Nephron progenitor cell (in vitro differentiated cells): ENCODE measurements around the gene ZSCAN9.

ENCODE experiments used
- DNase-seq: peaks from one replicate; pipeline ENCODE4 v3.0.0; 2021
- H3K27ac Mint-ChIP-seq: 2 replicates; pipeline ENCODE4 v1.8.0; 2021; ENCODE audit warnings: mild to moderate bottlenecking, moderate library complexity, mixed read lengths
- H3K27me3 Mint-ChIP-seq: 2 replicates; pipeline ENCODE4 v1.8.0; 2021; ENCODE audit warnings: mild to moderate bottlenecking, low read depth, mixed read lengths; ENCODE audit not compliant: poor library complexity
- H3K36me3 Mint-ChIP-seq: 2 replicates; pipeline ENCODE4 v1.8.0; 2021; ENCODE audit warnings: low read depth, mixed read lengths
- H3K4me1 Mint-ChIP-seq: 2 replicates; pipeline ENCODE4 v1.8.0; 2021; ENCODE audit warnings: mixed read lengths
- H3K4me3 Mint-ChIP-seq: 2 replicates; pipeline ENCODE4 v1.8.0; 2021; ENCODE audit warnings: mild to moderate bottlenecking, moderate library complexity, mixed read lengths
- H3K9me3 Mint-ChIP-seq: 2 replicates; pipeline ENCODE4 v1.8.0; 2021; ENCODE audit warnings: mild to moderate bottlenecking, moderate library complexity, mixed read lengths
- TF ChIP-seq, protein P1 (sequence below): fragments of 200-600 bp; sonication (generic); IDR thresholded peaks from 2 replicates; pipeline ENCODE4 v1.5.0; 2021; ENCODE audit warnings: antibody characterized with exemption

Gene ZSCAN9

DNA sequence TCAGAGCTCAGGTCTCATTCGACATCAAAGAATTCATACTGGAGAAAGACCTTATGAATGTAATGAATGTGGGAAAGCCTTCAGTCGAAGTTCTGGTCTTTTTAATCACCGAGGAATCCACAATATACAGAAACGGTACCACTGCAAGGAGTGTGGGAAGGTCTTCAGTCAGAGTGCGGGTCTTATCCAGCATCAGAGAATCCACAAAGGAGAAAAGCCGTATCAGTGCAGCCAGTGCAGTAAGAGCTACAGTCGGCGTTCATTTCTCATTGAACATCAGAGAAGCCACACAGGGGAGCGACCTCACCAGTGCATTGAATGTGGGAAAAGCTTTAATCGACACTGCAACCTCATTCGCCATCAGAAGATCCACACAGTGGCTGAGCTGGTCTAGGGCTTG is 7.7 kb downstream of the ZSCAN9 start:
- no peaks in the 10 kb centered on the region for H3K27me3 Mint-ChIP-seq
- TF ChIP-seq, protein P1, sequence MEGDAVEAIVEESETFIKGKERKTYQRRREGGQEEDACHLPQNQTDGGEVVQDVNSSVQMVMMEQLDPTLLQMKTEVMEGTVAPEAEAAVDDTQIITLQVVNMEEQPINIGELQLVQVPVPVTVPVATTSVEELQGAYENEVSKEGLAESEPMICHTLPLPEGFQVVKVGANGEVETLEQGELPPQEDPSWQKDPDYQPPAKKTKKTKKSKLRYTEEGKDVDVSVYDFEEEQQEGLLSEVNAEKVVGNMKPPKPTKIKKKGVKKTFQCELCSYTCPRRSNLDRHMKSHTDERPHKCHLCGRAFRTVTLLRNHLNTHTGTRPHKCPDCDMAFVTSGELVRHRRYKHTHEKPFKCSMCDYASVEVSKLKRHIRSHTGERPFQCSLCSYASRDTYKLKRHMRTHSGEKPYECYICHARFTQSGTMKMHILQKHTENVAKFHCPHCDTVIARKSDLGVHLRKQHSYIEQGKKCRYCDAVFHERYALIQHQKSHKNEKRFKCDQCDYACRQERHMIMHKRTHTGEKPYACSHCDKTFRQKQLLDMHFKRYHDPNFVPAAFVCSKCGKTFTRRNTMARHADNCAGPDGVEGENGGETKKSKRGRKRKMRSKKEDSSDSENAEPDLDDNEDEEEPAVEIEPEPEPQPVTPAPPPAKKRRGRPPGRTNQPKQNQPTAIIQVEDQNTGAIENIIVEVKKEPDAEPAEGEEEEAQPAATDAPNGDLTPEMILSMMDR: no peak
- peaks cover 38% of the 10 kb centered on the region for H3K9me3 Mint-ChIP-seq
- H3K36me3 Mint-ChIP-seq: peaks cover 95% of the 10 kb centered on the region
- no peaks in the 10 kb centered on the region for H3K4me1 Mint-ChIP-seq
- peak overlapping the region; percentile 23 for H3K27ac Mint-ChIP-seq
- DNase-seq: no peak
- no peak overlapping the region for H3K4me3 Mint-ChIP-seq

DNA sequence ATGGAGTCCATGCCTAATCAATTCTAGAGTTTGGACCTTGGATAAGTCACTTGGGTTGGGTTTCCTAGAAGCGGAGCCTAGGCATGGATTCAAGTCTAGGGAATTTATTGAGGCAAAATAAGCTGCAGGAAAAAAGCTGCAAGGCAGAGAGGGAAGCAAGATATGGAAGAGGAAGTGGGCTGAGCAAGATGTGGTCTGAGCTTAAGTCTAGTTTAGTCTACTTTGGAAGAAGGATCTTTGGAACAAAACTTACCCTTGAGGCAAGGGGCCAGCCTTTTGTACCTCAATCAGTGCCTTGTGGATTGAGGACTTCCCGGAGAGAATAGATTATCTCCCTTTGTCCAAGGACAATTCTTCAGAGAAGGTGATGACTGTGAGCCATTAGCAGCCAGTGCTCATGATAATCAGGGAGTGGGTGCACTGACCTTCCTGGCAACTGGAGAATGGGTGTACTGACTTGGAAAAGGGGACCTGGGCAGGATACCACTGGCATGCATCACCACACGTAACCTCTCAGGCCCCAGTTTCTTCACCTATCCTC is 10.9 kb downstream of the ZSCAN9 start:
- Mint-ChIP-seq H3K9me3 (peaks cover 28% of the 10 kb centered on the region), H3K27ac (no peak overlapping the region), H3K4me3 (no peak overlapping the region), H3K4me1 (no peaks in the 10 kb centered on the region), H3K27me3 (no peaks in the 10 kb centered on the region), H3K36me3 (peaks cover 81% of the 10 kb centered on the region)
- TF ChIP-seq, protein P1: no peak
- no peak for DNase-seq

DNA sequence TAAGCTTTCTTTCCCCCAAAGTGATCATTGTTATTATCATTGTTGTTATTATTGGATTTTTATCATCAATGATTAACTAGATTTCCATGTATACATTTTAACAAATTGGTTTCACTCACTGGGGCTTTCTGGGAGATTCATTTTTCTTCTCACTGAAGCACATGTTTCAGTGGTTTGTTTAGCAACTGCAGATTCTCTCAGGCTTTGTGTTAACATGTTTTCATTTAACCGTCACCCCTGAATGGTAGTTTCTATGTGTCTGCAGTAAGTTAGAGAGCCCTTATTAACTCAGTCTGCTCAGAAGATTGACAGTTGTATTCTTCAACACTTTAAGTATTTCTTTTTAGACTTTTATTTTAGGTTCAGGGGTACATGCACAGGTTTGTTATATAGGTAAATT is 14.6 kb downstream of the ZSCAN9 start:
- DNase-seq: no peak
- TF ChIP-seq, protein P1: no peak
- Mint-ChIP-seq H3K4me3 (no peak overlapping the region), H3K9me3 (peaks cover 6% of the 10 kb centered on the region), H3K4me1 (no peaks in the 10 kb centered on the region), H3K36me3 (peaks cover 59% of the 10 kb centered on the region), H3K27ac (no peak overlapping the region), H3K27me3 (no peaks in the 10 kb centered on the region)

- DNase-seq: no peak
- Mint-ChIP-seq H3K4me1 (no peaks in the 10 kb centered on the region), H3K36me3 (peaks cover 60% of the 10 kb centered on the region), H3K27me3 (no peaks in the 10 kb centered on the region), H3K4me3 (no peak overlapping the region), H3K27ac (no peak overlapping the region), H3K9me3 (peaks cover 6% of the 10 kb centered on the region)
- TF ChIP-seq, protein P1: no peak
These were observed 15.4 kb downstream of the ZSCAN9 start for GRCh38 chr6:28240471-28240870.

DNA sequence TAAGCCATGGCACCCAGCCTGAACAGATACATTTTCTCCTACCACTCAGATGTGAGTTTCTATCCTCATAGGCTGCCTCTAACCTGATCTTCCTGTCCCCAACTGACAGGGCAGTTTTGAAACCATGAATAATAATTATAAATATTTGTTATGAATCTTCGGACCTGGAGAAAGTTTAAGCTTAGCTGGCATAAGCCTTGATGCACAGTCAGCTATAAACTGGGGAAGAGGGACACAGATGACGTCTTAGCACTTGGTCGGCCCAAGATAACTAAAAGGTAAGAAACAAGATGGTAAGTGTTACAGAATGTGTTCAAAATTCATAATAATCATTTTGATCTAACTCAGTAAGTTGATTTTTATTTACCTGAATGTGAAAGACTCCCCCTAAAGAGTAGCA is 18.9 kb downstream of the ZSCAN9 start:
- Mint-ChIP-seq H3K27me3 (no peaks in the 10 kb centered on the region), H3K4me3 (no peak overlapping the region), H3K4me1 (no peaks in the 10 kb centered on the region), H3K27ac (no peak overlapping the region), H3K36me3 (peaks cover 58% of the 10 kb centered on the region), H3K9me3 (no peaks in the 10 kb centered on the region)
- DNase-seq: no peak
- TF ChIP-seq, protein P1: no peak

DNA sequence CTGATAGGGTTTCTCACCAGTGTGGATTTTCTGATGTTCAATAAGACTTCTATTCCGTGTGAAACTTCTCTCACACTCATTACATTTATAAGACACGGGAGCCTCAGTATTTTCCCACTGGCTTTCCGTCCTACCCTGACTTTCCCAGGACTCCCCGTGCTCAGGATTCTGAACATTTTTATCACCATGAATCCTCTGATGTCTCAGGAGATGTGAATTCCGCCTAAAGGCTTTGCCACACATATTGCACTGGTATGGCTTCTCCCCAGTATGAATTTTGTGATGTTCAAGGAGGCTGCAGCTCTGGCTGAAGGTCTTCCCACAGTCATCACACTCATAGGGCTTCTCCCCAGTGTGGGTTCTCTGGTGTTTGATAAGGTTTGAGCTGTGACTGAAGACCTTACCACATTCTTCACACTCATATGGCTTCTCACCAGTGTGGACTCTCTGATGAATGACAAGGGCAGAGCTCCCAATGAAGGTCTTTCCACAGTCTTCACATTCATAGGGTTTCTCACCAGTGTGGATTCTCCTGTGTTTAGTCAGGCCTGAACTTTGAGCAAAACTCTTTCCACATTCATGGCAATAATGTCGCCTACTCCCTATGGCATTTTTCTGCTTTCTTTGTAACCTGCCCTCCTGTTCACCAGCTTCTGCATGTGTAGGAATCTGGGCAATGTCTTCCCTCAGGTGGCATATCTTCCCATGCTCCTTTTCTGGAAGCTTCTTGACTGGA is 20.3 kb downstream of the ZSCAN9 start:
- H3K27me3 Mint-ChIP-seq: no peaks in the 10 kb centered on the region
- H3K36me3 Mint-ChIP-seq: peaks cover 52% of the 10 kb centered on the region
- no peak for DNase-seq
- peak overlapping the region; percentile 21 for H3K27ac Mint-ChIP-seq
- no peak overlapping the region for H3K4me3 Mint-ChIP-seq
- H3K4me1 Mint-ChIP-seq: peaks cover 3% of the 10 kb centered on the region
- no peaks in the 10 kb centered on the region for H3K9me3 Mint-ChIP-seq
- TF ChIP-seq, protein P1: no peak
